Testis (tissue), 2 donors: ENCODE results near the gene GFI1.

Source experiments
- CTCF ChIP-seq, 3 experiments: fragments of 450-650 bp in 2 of 3; fragments of 200-600 bp in 1 of 3; sonication (generic) in 1 of 3; IDR thresholded peaks; one replicate each; pipeline ENCODE4 v1.5.1; 2016 to 2019; ENCODE audit warnings: antibody characterized with exemption in 3 of 3, mild to moderate bottlenecking in 2 of 3, moderate library complexity in 1 of 3
- POLR2A ChIP-seq: fragments of 450-650 bp; IDR thresholded peaks from one replicate; pipeline ENCODE4 v1.6.1; 2017; ENCODE audit warnings: antibody characterized with exemption, mild to moderate bottlenecking, moderate library complexity

GRCh38 chr1:92441697-92442342, 44.9 kb downstream of the GFI1 start:
- no peak for TF ChIP-seq CTCF (IDR thresholded peaks at IDR 0.05)
- no peak for TF ChIP-seq POLR2A
